IPS DF 4.7 (cell line): ENCODE data around the gene HUNK.

Experiments
- DNase-seq: peaks from one replicate; pipeline ENCODE4 v3.0.0-alpha.2; 2013; ENCODE audit warnings: low spot score; ENCODE audit errors: extremely low read depth

HUNK gene

GRCh38 chr21:32044205-32045180 is 171.7 kb downstream of the HUNK start:
- DNase-seq = no peak

DNA sequence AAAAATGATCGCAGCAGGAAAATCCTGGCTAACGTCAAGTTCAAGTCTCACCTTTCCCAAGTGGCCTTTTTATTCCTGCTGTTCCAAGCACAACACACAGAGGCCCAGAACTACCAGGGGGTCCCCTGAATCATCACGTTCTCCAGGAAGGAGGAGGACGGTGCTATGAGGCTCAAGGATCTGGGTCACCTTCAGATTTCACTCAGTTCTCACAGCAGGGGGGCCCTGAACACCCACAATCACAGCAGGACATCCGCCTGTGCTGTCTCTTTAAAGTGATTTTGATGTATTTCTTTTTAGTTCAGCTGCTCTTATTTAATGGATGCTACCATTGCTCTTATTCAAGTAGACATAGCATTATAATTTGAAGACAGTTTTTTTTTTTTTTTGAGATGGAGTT is 173.4 kb downstream of the HUNK start:
- DNase-seq = no peak

GRCh38 chr21:32048353-32048752 is 175.5 kb downstream of the HUNK start:
- DNase-seq = no peak
